Transverse colon (tissue), 3 donors: ENCODE measurements around the gene GABPB1.

Experiments
- CTCF ChIP-seq, 5 experiments: fragments of 200-600 bp in 3 of 5; fragments of 450-650 bp in 2 of 5; sonication (generic) in 3 of 5; IDR thresholded peaks; 1 replicate in 2 of 5; 2 replicates in 3 of 5; pipeline ENCODE4 v1.5.1; 2016 to 2017; ENCODE audit warnings: antibody characterized with exemption in 5 of 5, inconsistent platforms in 3 of 5, mild to moderate bottlenecking in 2 of 5, moderate library complexity in 1 of 5
- POLR2A ChIP-seq: fragments of 450-650 bp; IDR thresholded peaks from one replicate; pipeline ENCODE4 v1.6.1; 2016; ENCODE audit warnings: antibody characterized with exemption, mild to moderate bottlenecking, moderate library complexity

GRCh38 chr15:50229336-50229735 lies 125.7 kb downstream of the GABPB1 start:
- TF ChIP-seq POLR2A = no peak
- no peak for TF ChIP-seq CTCF (IDR thresholded peaks at IDR 0.05)
